HCT116 (cell line): ENCODE measurements around the gene DLG2. TPM values are rescaled to one million over a fixed set of nuclear protein-coding genes. Genes with fewer than 3 reads are reported as not detected.

Source experiments
- ATAC-seq: fragments of 200-7000 bp; cut with Tn5 transposase; 2 replicates; pipeline ENCODE4 v1.9.1; 2020; ENCODE audit warnings: mild to moderate bottlenecking, moderate library complexity
- BruUV-seq: library from RNA; stranded (reverse); fragments of 400-500 nt; replicated peaks from 2 replicates; lab custom pipeline; 2021; lab: Mats Ljungman, UMichigan
- CTCF ChIA-PET: fragments of 300-600 bp; sonication (Branson Sonifier 250); formaldehyde crosslinking; loops from one replicate; lab custom pipeline; 2021; ENCODE audit warnings: antibody characterized with exemption; lab: Charles Lee
- POLR2A ChIA-PET: fragments of 300-600, 350-600 bp; sonication (Branson Sonifier 250); formaldehyde crosslinking; loops from one replicate; lab custom pipeline; 2021; ENCODE audit warnings: antibody characterized with exemption; lab: Charles Lee
- RAD21 ChIA-PET, 2 experiments: fragments of 300-600 bp; sonication (Branson Sonifier 250); formaldehyde crosslinking; loops; one replicate each; lab custom pipeline; 2023; ENCODE audit warnings: low total read pairs in 2 of 2; ENCODE audit not compliant: uncharacterized antibody in 2 of 2, unreplicated experiment in 2 of 2, low non-redundant PET in 1 of 2; lab: Charles Lee
- DNase-seq: peaks from one replicate; pipeline ENCODE4 v3.0.0-alpha.2; 2010; ENCODE audit warnings: low read depth, low spot score
- H2AFZ ChIP-seq: fragments of 200-600 bp; shearing (Covaris generic), sonication (generic); 2 replicates; pipeline ENCODE4 v1.6.1; 2017; ENCODE audit warnings: low read depth, mixed run types, mixed read lengths, antibody characterized with exemption, low read length; ENCODE audit not compliant: poor library complexity, severe bottlenecking
- H3K27ac ChIP-seq: 2 replicates; pipeline ENCODE4 v1.5.1; 2012; ENCODE audit warnings: low read depth, low read length
- H3K27me3 ChIP-seq: fragments of 200-600 bp; sonication (generic); 2 replicates; pipeline ENCODE4 v1.6.1; 2016; ENCODE audit warnings: mixed run types, low read length, mixed read lengths; ENCODE audit not compliant: insufficient read depth
- H3K36me3 ChIP-seq, 2 experiments: fragments of 200-500 bp in 1 of 2; fragments of 200-600 bp in 1 of 2; sonication (Bioruptor generic) in 1 of 2; sonication (generic) in 1 of 2; 2 replicates each; pipeline versions ENCODE4 v1.5.1 to v1.6.1; 2014 to 2016; ENCODE audit warnings: low read length in 2 of 2, inconsistent platforms in 1 of 2, mixed read lengths in 1 of 2, mixed run types in 1 of 2; ENCODE audit not compliant: insufficient read depth in 2 of 2, control insufficient read depth in 1 of 2
- H3K4me1 ChIP-seq, 2 experiments: fragments of 200-600 bp in 1 of 2; sonication (generic) in 1 of 2; 2 replicates each; pipeline versions ENCODE4 v1.5.1 to v1.6.1; 2012 to 2017; ENCODE audit warnings: low read length in 2 of 2, inconsistent platforms in 1 of 2, mild to moderate bottlenecking in 1 of 2, mixed read lengths in 1 of 2, mixed run types in 1 of 2, moderate library complexity in 1 of 2; ENCODE audit not compliant: insufficient read depth in 2 of 2, control insufficient read depth in 1 of 2
- H3K4me2 ChIP-seq: fragments of 200-600 bp; sonication (generic); 2 replicates; pipeline ENCODE4 v1.6.1; 2017; ENCODE audit warnings: mixed run types, low read length, mixed read lengths
- H3K4me3 ChIP-seq, 2 experiments: fragments of 200-600 bp in 1 of 2; sonication (generic) in 1 of 2; replicated peaks in 1 of 2; 2 replicates each; pipeline ENCODE4 v1.5.1; 2011 to 2016; ENCODE audit warnings: low read length in 2 of 2, control low read depth in 1 of 2, low read depth in 1 of 2, mild to moderate bottlenecking in 1 of 2, mixed read lengths in 1 of 2, mixed run types in 1 of 2
- H3K79me2 ChIP-seq: fragments of 200-600 bp; sonication (generic); 2 replicates; pipeline ENCODE4 v1.6.1; 2017; ENCODE audit warnings: mild to moderate bottlenecking, mixed run types, low read length, moderate library complexity, mixed read lengths; ENCODE audit not compliant: insufficient read depth
- H3K9ac ChIP-seq: fragments of 200-600 bp; sonication (generic); 2 replicates; pipeline ENCODE4 v1.6.1; 2016; ENCODE audit warnings: low read length, mixed read lengths
- H3K9me2 ChIP-seq: fragments of 200-600 bp; sonication (generic), shearing (Covaris generic); 2 replicates; pipeline ENCODE4 v1.6.1; 2017; ENCODE audit warnings: mixed run types, mild to moderate bottlenecking, moderate library complexity; ENCODE audit not compliant: insufficient read depth
- H3K9me3 ChIP-seq, 2 experiments: fragments of 200-500 bp in 1 of 2; fragments of 200-600 bp in 1 of 2; sonication (Bioruptor generic) in 1 of 2; sonication (generic) in 1 of 2; 2 replicates each; pipeline ENCODE4 v1.6.1; 2014 to 2017; ENCODE audit warnings: low read length in 2 of 2, mixed read lengths in 2 of 2, inconsistent platforms in 1 of 2, low read depth in 1 of 2, mild to moderate bottlenecking in 1 of 2, mixed run types in 1 of 2, moderate library complexity in 1 of 2; ENCODE audit not compliant: control insufficient read depth in 1 of 2, insufficient read depth in 1 of 2
- H4K20me1 ChIP-seq: fragments of 200-600 bp; sonication (generic), shearing (Covaris generic); 2 replicates; pipeline ENCODE4 v1.6.1; 2017; ENCODE audit warnings: mixed run types, mild to moderate bottlenecking, moderate library complexity; ENCODE audit not compliant: insufficient read depth
- CBX3 ChIP-seq: IDR thresholded peaks from 2 replicates; pipeline ENCODE4 v1.6.1; 2012; ENCODE audit warnings: low read depth
- CEBPB ChIP-seq: IDR thresholded peaks from 2 replicates; pipeline ENCODE4 v1.6.1; 2012; ENCODE audit warnings: low read depth
- EGR1 ChIP-seq: IDR thresholded peaks from 2 replicates; pipeline ENCODE4 v1.6.1; 2012; ENCODE audit warnings: low read depth
- ELF1 ChIP-seq: IDR thresholded peaks from 2 replicates; pipeline ENCODE4 v1.6.1; 2012; ENCODE audit warnings: low read depth, borderline replicate concordance
- FOSL1 ChIP-seq: IDR thresholded peaks from 2 replicates; pipeline ENCODE4 v1.6.1; 2012; ENCODE audit warnings: low read depth
- JUND ChIP-seq: IDR thresholded peaks from 2 replicates; pipeline ENCODE4 v1.6.1; 2012
- POLR2A ChIP-seq: IDR thresholded peaks from 2 replicates; pipeline ENCODE4 v1.7.0; 2011; ENCODE audit warnings: borderline replicate concordance; ENCODE audit not compliant: insufficient read depth, insufficient read length; ENCODE audit errors: extremely low read depth
- POLR2AphosphoS5 ChIP-seq: IDR thresholded peaks from 2 replicates; pipeline ENCODE4 v1.6.1; 2011; ENCODE audit warnings: mild to moderate bottlenecking, low read depth, low read length, moderate library complexity
- RAD21 ChIP-seq: IDR thresholded peaks from 2 replicates; pipeline ENCODE4 v1.6.1; 2012; ENCODE audit warnings: low read depth, mild to moderate bottlenecking
- REST ChIP-seq: IDR thresholded peaks from 2 replicates; pipeline ENCODE4 v1.6.1; 2012; ENCODE audit warnings: low read depth
- SP1 ChIP-seq: IDR thresholded peaks from 2 replicates; pipeline ENCODE4 v1.6.1; 2012; ENCODE audit warnings: low read depth
- TCF7L2 ChIP-seq: IDR thresholded peaks from 2 replicates; pipeline ENCODE4 v1.7.0; 2011; ENCODE audit warnings: borderline replicate concordance, inconsistent platforms; ENCODE audit not compliant: insufficient read depth, insufficient read length; ENCODE audit errors: extremely low read depth
- YY1 ChIP-seq: IDR thresholded peaks from 2 replicates; pipeline ENCODE4 v1.6.1; 2011; ENCODE audit warnings: low read length, low read depth, moderate library complexity, mild to moderate bottlenecking; ENCODE audit not compliant: insufficient replicate concordance; ENCODE audit errors: extremely low read depth
- ZBTB33 ChIP-seq: IDR thresholded peaks from 2 replicates; pipeline ENCODE4 v1.6.1; 2011; ENCODE audit warnings: mild to moderate bottlenecking, low read length, moderate library complexity; ENCODE audit not compliant: insufficient replicate concordance; ENCODE audit errors: extremely low read depth
- ZFX ChIP-seq: fragments of 450-650 bp; IDR thresholded peaks from 2 replicates; pipeline ENCODE4 v1.6.1; 2017
- intact Hi-C: fragments of 100-400 bp; cut with micrococcal nuclease; formaldehyde crosslinking; loops from 2 replicates; pipeline ENCODE4 v1.10.0; 2022
- total RNA-seq: library from RNA; stranded (reverse); gene quantifications from one replicate; pipeline ENCODE4 v1.2.1, GENCODE V29; 2021; ENCODE audit not compliant: unreplicated experiment
- TF ChIP-seq, protein P1 (sequence below): IDR thresholded peaks from 2 replicates; pipeline ENCODE4 v1.6.1; 2012
- TF ChIP-seq, protein P2 (sequence below): IDR thresholded peaks from 2 replicates; pipeline ENCODE4 v1.6.1; 2012

Gene DLG2
- total RNA-seq, 1 experiment from 2014 or later: 2.4 TPM

DNA sequence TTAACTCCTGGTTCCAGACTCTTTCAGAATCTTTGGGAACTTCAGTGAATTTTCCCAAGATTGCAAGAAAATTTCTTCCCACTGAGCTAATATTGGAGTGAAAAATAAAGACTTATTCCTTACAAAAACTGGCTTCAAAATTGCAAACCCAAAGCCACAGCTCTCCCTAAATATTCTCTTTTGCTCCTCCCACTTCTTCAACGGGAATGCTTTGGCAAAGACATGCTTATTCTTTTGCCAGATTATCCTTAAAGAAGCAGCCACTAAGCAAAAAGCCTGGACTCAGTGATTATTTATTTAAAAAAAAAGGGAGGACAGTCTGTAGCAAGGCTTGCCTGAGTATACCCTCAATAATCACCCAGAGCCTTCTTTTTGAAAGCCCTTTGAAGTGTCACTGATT, 1438.6 kb downstream of the DLG2 start:
- POLR2A ChIA-PET: no interaction called here
- no peaks in the 10 kb centered on the region for H3K79me2 ChIP-seq
- H3K9me3 ChIP-seq: no peaks in the 10 kb centered on the region
- CTCF ChIA-PET: no interaction called here
- H3K4me2 ChIP-seq: no peak overlapping the region
- no peak overlapping the region for H3K9ac ChIP-seq
- ATAC-seq: no peak
- intact Hi-C loops: no loop called here
- no TSS peak for BruUV-seq
- no peaks in the 10 kb centered on the region for H3K27me3 ChIP-seq
- no peaks in the 10 kb centered on the region for H3K4me1 ChIP-seq
- H3K4me3 ChIP-seq: no peak overlapping the region
- H2AFZ ChIP-seq: no peak overlapping the region
- no peaks in the 10 kb centered on the region for H3K36me3 ChIP-seq
- no peaks in the 10 kb centered on the region for H3K9me2 ChIP-seq
- no peaks in the 10 kb centered on the region; the same call in 1 of the 2 replicates for H4K20me1 ChIP-seq
- no peak overlapping the region for H3K27ac ChIP-seq
- RAD21 ChIA-PET: no interaction called here
- no peak for TF ChIP-seq FOSL1
- no peak for TF ChIP-seq YY1
- TF ChIP-seq POLR2A: no peak
- TF ChIP-seq SP1: no peak
- TF ChIP-seq CEBPB: no peak
- no peak for TF ChIP-seq ELF1
- no peak for TF ChIP-seq EGR1
- no peak for TF ChIP-seq JUND
- DNase-seq: no peak

DNA sequence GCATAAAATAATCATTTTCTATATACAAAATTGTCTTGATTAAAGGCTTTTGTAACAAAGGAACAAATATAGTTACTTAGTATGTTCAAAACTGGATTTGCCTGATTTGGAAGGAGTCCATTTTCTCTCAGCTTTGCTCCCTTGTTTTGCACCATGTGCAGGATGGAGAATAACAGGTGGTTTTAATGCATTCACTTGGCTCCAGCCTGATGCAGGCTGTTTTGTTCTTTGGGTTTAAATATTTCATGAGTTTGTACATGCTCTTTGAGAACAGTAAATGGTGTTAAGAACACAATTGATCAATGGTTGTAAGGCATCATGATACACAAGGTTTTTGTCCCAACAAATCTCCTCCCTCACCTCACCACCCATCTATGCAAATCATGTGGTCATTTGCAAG, 1454.1 kb downstream of the DLG2 start:
- Histone ChIP-seq H3K4me3 (no peak overlapping the region), H3K9me2 (no peaks in the 10 kb centered on the region), H3K36me3 (no peaks in the 10 kb centered on the region), H3K9me3 (no peaks in the 10 kb centered on the region), H3K4me1 (no peaks in the 10 kb centered on the region), H3K4me2 (no peak overlapping the region), H3K27ac (no peak overlapping the region), H3K9ac (no peak overlapping the region), H2AFZ (no peak overlapping the region), H3K27me3 (no peaks in the 10 kb centered on the region), H4K20me1 (no peaks in the 10 kb centered on the region), H3K79me2 (no peaks in the 10 kb centered on the region)
- CTCF ChIA-PET: no interaction called here
- no TSS peak for BruUV-seq
- DNase-seq: no peak
- RAD21 ChIA-PET: no interaction called here
- intact Hi-C loops: no loop called here
- no peak for ATAC-seq
- POLR2A ChIA-PET: no interaction called here
- TF ChIP-seq EGR1 (no peak), TCF7L2 (no peak), ZFX (no peak), POLR2AphosphoS5 (no peak), RAD21 (no peak), ZBTB33 (no peak), CBX3 (no peak), SP1 (no peak), CEBPB (no peak), ELF1 (no peak), FOSL1 (no peak), REST (no peak)
- TF ChIP-seq, protein P1, sequence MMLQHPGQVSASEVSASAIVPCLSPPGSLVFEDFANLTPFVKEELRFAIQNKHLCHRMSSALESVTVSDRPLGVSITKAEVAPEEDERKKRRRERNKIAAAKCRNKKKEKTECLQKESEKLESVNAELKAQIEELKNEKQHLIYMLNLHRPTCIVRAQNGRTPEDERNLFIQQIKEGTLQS: no peak
- TF ChIP-seq, protein P2, sequence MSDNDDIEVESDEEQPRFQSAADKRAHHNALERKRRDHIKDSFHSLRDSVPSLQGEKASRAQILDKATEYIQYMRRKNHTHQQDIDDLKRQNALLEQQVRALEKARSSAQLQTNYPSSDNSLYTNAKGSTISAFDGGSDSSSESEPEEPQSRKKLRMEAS: no peak
